Tibial nerve (tissue), 4 donors: ENCODE results near the gene PLXNB1. TPM values are rescaled to one million over a fixed set of nuclear protein-coding genes. Genes with fewer than 3 reads are reported as not detected.

Source experiments
- DNase-seq, 2 donors: peaks; one replicate each; pipeline ENCODE4 v3.0.0-alpha.2; 2019; ENCODE audit warnings: low spot score in 2 of 2
- H3K27ac ChIP-seq, 4 donors: fragments of 200-600 bp; sonication (generic) in 3 of 4; one replicate each; pipeline ENCODE4 v1.5.1; 2017 to 2019; ENCODE audit warnings: mild to moderate bottlenecking in 1 of 4
- H3K27me3 ChIP-seq, 2 donors: fragments of 200-600 bp; sonication (generic) in 1 of 2; one replicate each; pipeline versions ENCODE4 v1.5.1 to v1.6.0; 2017 to 2019
- H3K36me3 ChIP-seq, 3 donors: fragments of 200-600 bp; sonication (generic); one replicate each; pipeline ENCODE4 v1.5.1; 2018 to 2019
- H3K4me1 ChIP-seq, 4 donors: fragments of 200-600 bp; sonication (generic) in 3 of 4; one replicate each; pipeline ENCODE4 v1.5.1; 2017 to 2019
- H3K4me3 ChIP-seq, 4 donors: fragments of 200-600 bp; sonication (generic) in 3 of 4; one replicate each; pipeline ENCODE4 v1.5.1; 2017 to 2019; ENCODE audit warnings: mild to moderate bottlenecking in 1 of 4, moderate library complexity in 1 of 4
- H3K9me3 ChIP-seq, 4 donors: fragments of 200-600 bp; sonication (generic) in 3 of 4; one replicate each; pipeline ENCODE4 v1.5.1; 2017 to 2019
- CTCF ChIP-seq, 5 experiments: fragments of 200-600 bp in 3 of 5; fragments of 450-650 bp in 2 of 5; sonication (generic) in 3 of 5; IDR thresholded peaks; one replicate each; pipeline ENCODE4 v1.5.1; 2016 to 2019; ENCODE audit warnings: antibody characterized with exemption in 5 of 5, mild to moderate bottlenecking in 3 of 5, moderate library complexity in 2 of 5
- EP300 ChIP-seq, 2 donors: sonication (generic); formaldehyde crosslinking; IDR thresholded peaks; one replicate each; pipeline ENCODE4 v1.6.1; 2017; ENCODE audit warnings: antibody characterized with exemption in 2 of 2, mild to moderate bottlenecking in 1 of 2
- POLR2A ChIP-seq, 2 donors: fragments of 450-650 bp; IDR thresholded peaks; one replicate each; pipeline ENCODE4 v1.6.1; 2017; ENCODE audit warnings: antibody characterized with exemption in 2 of 2, mild to moderate bottlenecking in 2 of 2, moderate library complexity in 2 of 2
- WGBS, 2 donors: methylation state at CpG; one replicate each; pipeline ENCODE4 v1.1.5; 2018; 5-methylcytosine and 5-hydroxymethylcytosine counted together
- total RNA-seq, 4 donors: library from RNA; depleted of rRNA; stranded (reverse); fragments of >200 nt; gene quantifications; one replicate each; pipeline ENCODE4 v1.1.0, GENCODE V29; 2016

Gene PLXNB1
- total RNA-seq, 4 donors from 2014 or later: 216 to 379 (median 339) TPM

- WGBS, 2 donors: 56 to 60% methylated on average over 9 of the region's 9 CpGs
- Histone ChIP-seq H3K4me1 (peaks cover 0 to 89% (median 41%) of the 10 kb centered on the region in 4 donors), H3K27me3 (no peaks in the 10 kb centered on the region), H3K4me3 (peak overlapping the region in 3 of 4 donors; percentile 27 to 78 (median 74)), H3K9me3 (no peaks in the 10 kb centered on the region), H3K27ac (peak overlapping the region; percentile 95 to 98 (median 96)), H3K36me3 (peaks cover 0 to 21% (median 3%) of the 10 kb centered on the region in 3 donors)
- TF ChIP-seq EP300 (IDR thresholded peaks at IDR 0.05): no peak
- no peak for TF ChIP-seq POLR2A (IDR thresholded peaks at IDR 0.05)
- no peak for TF ChIP-seq CTCF (IDR thresholded peaks at IDR 0.05)
- DNase-seq: no peak
Measured at GRCh38 chr3:48427630-48427962, 2.3 kb downstream of the PLXNB1 start.

- H3K9me3 ChIP-seq: no peaks in the 10 kb centered on the region
- H3K4me1 ChIP-seq: peaks cover 0 to 89% (median 41%) of the 10 kb centered on the region in 4 donors
- DNase-seq: no peak
- 19 to 26% methylated on average over 8 of the region's 8 CpGs for WGBS, 2 donors
- peak overlapping the region; percentile 95 to 98 (median 96) for H3K27ac ChIP-seq
- H3K36me3 ChIP-seq: peaks cover 0 to 20% (median 3%) of the 10 kb centered on the region in 3 donors
- peak overlapping the region in 3 of 4 donors; percentile 27 to 78 (median 74) for H3K4me3 ChIP-seq
- peak in 1 of 2 donors; percentile 46 for TF ChIP-seq POLR2A (IDR thresholded peaks at IDR 0.05)
- peak in 1 of 2 donors; percentile 50 for TF ChIP-seq EP300 (IDR thresholded peaks at IDR 0.05)
- no peak for TF ChIP-seq CTCF (IDR thresholded peaks at IDR 0.05)
- no peaks in the 10 kb centered on the region for H3K27me3 ChIP-seq
Measured at GRCh38 chr3:48426944-48427629, 2.8 kb downstream of the PLXNB1 start.

- H3K36me3 ChIP-seq: peaks cover 0 to 25% (median 3%) of the 10 kb centered on the region in 3 donors
- no peak for DNase-seq
- H3K4me1 ChIP-seq: peaks cover 0 to 92% (median 41%) of the 10 kb centered on the region in 4 donors
- 38 to 42% methylated on average over 11 of the region's 11 CpGs for WGBS, 2 donors
- peak overlapping the region; percentile 95 to 98 (median 96) for H3K27ac ChIP-seq
- peak in 1 of 2 donors; percentile 19 for TF ChIP-seq EP300 (IDR thresholded peaks at IDR 0.05)
- no peak for TF ChIP-seq CTCF (IDR thresholded peaks at IDR 0.05)
- no peaks in the 10 kb centered on the region for H3K27me3 ChIP-seq
- H3K9me3 ChIP-seq: no peaks in the 10 kb centered on the region
- peak overlapping the region in 3 of 4 donors; percentile 2 to 78 (median 18) for H3K4me3 ChIP-seq
Measured at GRCh38 chr3:48426401-48426909, 3.4 kb downstream of the PLXNB1 start.

GRCh38 chr3:48425281-48425812 lies 4.5 kb downstream of the PLXNB1 start:
- no peak for DNase-seq
- Histone ChIP-seq H3K4me1 (peaks cover 0 to 87% (median 39%) of the 10 kb centered on the region in 4 donors), H3K27ac (peak overlapping the region; percentile 95 to 98 (median 96)), H3K9me3 (no peaks in the 10 kb centered on the region), H3K27me3 (no peaks in the 10 kb centered on the region), H3K4me3 (peak overlapping the region in 1 of 4 donors; percentile 13), H3K36me3 (peaks cover 0 to 36% (median 3%) of the 10 kb centered on the region in 3 donors)
- TF ChIP-seq POLR2A (IDR thresholded peaks at IDR 0.05): no peak
- 24 to 42% methylated on average over 11 to 13 of the region's 13 CpGs for WGBS, 2 donors

- H3K36me3 ChIP-seq: peaks cover 0 to 48% (median 3%) of the 10 kb centered on the region in 3 donors
- peak overlapping the region; percentile 95 to 98 (median 96) for H3K27ac ChIP-seq
- no peaks in the 10 kb centered on the region for H3K27me3 ChIP-seq
- WGBS, 2 donors: 85 to 91% methylated on average over 14 to 26 of the region's 27 CpGs
- H3K9me3 ChIP-seq: no peaks in the 10 kb centered on the region
- H3K4me3 ChIP-seq: no peak overlapping the region
- TF ChIP-seq EP300 (IDR thresholded peaks at IDR 0.05) (no peak), POLR2A (IDR thresholded peaks at IDR 0.05) (no peak), CTCF (IDR thresholded peaks at IDR 0.05) (no peak)
- DNase-seq: no peak
- H3K4me1 ChIP-seq: peaks cover 0 to 80% (median 37%) of the 10 kb centered on the region in 4 donors
Measured at GRCh38 chr3:48423883-48424695, 5.8 kb downstream of the PLXNB1 start.
